Activated CD8-positive, alpha-beta T cell treated with anti-CD3 and anti-CD28 coated beads for 36 hours (primary cell): Measurements from ENCODE around the gene NDE1. TPM values are rescaled to one million over a fixed set of nuclear protein-coding genes. Genes with fewer than 3 reads are reported as not detected.

Experiments
- ATAC-seq: fragments of 200-7000 bp; cut with Tn5 transposase; one replicate; pipeline ENCODE4 v1.10.0; 2021; ENCODE audit warnings: mild to moderate bottlenecking, moderate library complexity
- CTCF ChIA-PET: fragments of 350-600 bp; sonication (Branson Sonifier 250); formaldehyde crosslinking; loops from one replicate; lab custom pipeline; 2021; ENCODE audit warnings: antibody characterized with exemption; lab: Charles Lee
- POLR2A ChIA-PET: fragments of 350-600 bp; sonication (Branson Sonifier 250); formaldehyde crosslinking; loops from one replicate; lab custom pipeline; 2021; ENCODE audit warnings: antibody characterized with exemption; lab: Charles Lee
- DNase-seq: peaks from one replicate; pipeline ENCODE4 v3.0.0-alpha.2; 2020
- H3K27ac Mint-ChIP-seq: one replicate; pipeline ENCODE4 v1.8.0; 2021; ENCODE audit warnings: mild to moderate bottlenecking, mixed read lengths
- H3K27me3 Mint-ChIP-seq: one replicate; pipeline ENCODE4 v1.8.0; 2021; ENCODE audit warnings: mixed read lengths
- H3K36me3 Mint-ChIP-seq: one replicate; pipeline ENCODE4 v1.8.0; 2021; ENCODE audit warnings: low read depth, mixed read lengths
- H3K4me1 Mint-ChIP-seq: one replicate; pipeline ENCODE4 v1.8.0; 2021; ENCODE audit warnings: low read depth, mixed read lengths
- H3K4me3 Mint-ChIP-seq: one replicate; pipeline ENCODE4 v1.8.0; 2021; ENCODE audit warnings: mild to moderate bottlenecking, moderate library complexity, mixed read lengths
- H3K9me3 Mint-ChIP-seq: one replicate; pipeline ENCODE4 v1.8.0; 2021; ENCODE audit warnings: mixed read lengths
- CTCF ChIP-seq: fragments of 200-600 bp; IDR thresholded peaks from one replicate; pipeline ENCODE4 v1.8.0; 2022; ENCODE audit warnings: antibody characterized with exemption, mild to moderate bottlenecking
- intact Hi-C: fragments of 100-400 bp; cut with micrococcal nuclease; formaldehyde crosslinking; loops from one replicate; pipeline ENCODE4 v1.10.0; 2022
- total RNA-seq, 2 experiments: library from RNA; stranded (reverse); gene quantifications; one replicate each; pipeline ENCODE4 v1.2.3, GENCODE V29; 2021

Gene NDE1
- total RNA-seq, 2 experiments from 2014 or later: 97.6 to 103 TPM

GRCh38 chr16:15658149-15658548 is 8.1 kb downstream of the NDE1 start:
- intact Hi-C loops: no loop called here
- ChIA-PET CTCF (interaction anchor here (1.0 kb wide), 1 partner anchor 12 kb away, joined by 3 read pairs; no protein-coding TSS in a partner anchor), POLR2A (interaction anchor here (1.3 to 2.1 kb wide), 2 partner anchors 8 to 15 kb away, joined by 5 to 7 read pairs; partner anchors contain the start of genes MARF1 and NDE1)
- Mint-ChIP-seq H3K9me3 (no peaks in the 10 kb centered on the region), H3K4me1 (peaks cover 51% of the 10 kb centered on the region), H3K27me3 (no peaks in the 10 kb centered on the region), H3K4me3 (no peak overlapping the region), H3K36me3 (peaks cover 49% of the 10 kb centered on the region), H3K27ac (peak overlapping the region; percentile 74)
- no peak for TF ChIP-seq CTCF
- DNase-seq: no peak
- ATAC-seq: peak; percentile 45

GRCh38 chr16:15658556-15658955 is 8.5 kb downstream of the NDE1 start:
- ChIA-PET CTCF (interaction anchor here (1.0 kb wide), 1 partner anchor 11 kb away, joined by 3 read pairs; no protein-coding TSS in a partner anchor), POLR2A (interaction anchor here (1.3 to 2.1 kb wide), 2 partner anchors 9 to 16 kb away, joined by 5 to 7 read pairs; partner anchors contain the start of genes MARF1 and NDE1)
- H3K9me3 Mint-ChIP-seq: no peaks in the 10 kb centered on the region
- H3K27ac Mint-ChIP-seq: peak overlapping the region; percentile 90
- intact Hi-C loops: no loop called here
- H3K27me3 Mint-ChIP-seq: no peaks in the 10 kb centered on the region
- ATAC-seq (no peak), DNase-seq (no peak)
- TF ChIP-seq CTCF: no peak
- H3K4me1 Mint-ChIP-seq: peaks cover 48% of the 10 kb centered on the region
- peaks cover 49% of the 10 kb centered on the region for H3K36me3 Mint-ChIP-seq
- H3K4me3 Mint-ChIP-seq: peak overlapping the region; percentile 18

- CTCF ChIA-PET: interaction anchor here (0.6 to 1.5 kb wide), 3 partner anchors 17 to 76 kb away, joined by 3 to 5 read pairs (median 3); partner anchors contain the start of gene MARF1
- H3K9me3 Mint-ChIP-seq: no peaks in the 10 kb centered on the region
- ATAC-seq: no peak
- H3K4me3 Mint-ChIP-seq: no peak overlapping the region
- H3K27ac Mint-ChIP-seq: peak overlapping the region; percentile 52
- intact Hi-C loops: no loop called here
- peaks cover 46% of the 10 kb centered on the region for H3K36me3 Mint-ChIP-seq
- H3K27me3 Mint-ChIP-seq: no peaks in the 10 kb centered on the region
- TF ChIP-seq CTCF: no peak
- H3K4me1 Mint-ChIP-seq: peaks cover 43% of the 10 kb centered on the region
- POLR2A ChIA-PET: no interaction called here
- no peak for DNase-seq
Measured at GRCh38 chr16:15660203-15660601, 10.2 kb downstream of the NDE1 start.

- Mint-ChIP-seq H3K27ac (no peak overlapping the region), H3K4me3 (no peak overlapping the region), H3K4me1 (peaks cover 20% of the 10 kb centered on the region), H3K27me3 (no peaks in the 10 kb centered on the region), H3K9me3 (no peaks in the 10 kb centered on the region), H3K36me3 (peaks cover 46% of the 10 kb centered on the region)
- DNase-seq (no peak), ATAC-seq (no peak)
- POLR2A ChIA-PET: no interaction called here
- CTCF ChIA-PET: interaction anchor here (0.7 kb wide), 1 partner anchor 23 kb away, joined by 3 read pairs; the partner anchor contains the start of gene MARF1
- intact Hi-C loops: no loop called here
- no peak for TF ChIP-seq CTCF
Measured at GRCh38 chr16:15665107-15665506, 15.1 kb downstream of the NDE1 start.

GRCh38 chr16:15667091-15667742 is 17.2 kb downstream of the NDE1 start:
- ChIA-PET POLR2A (interaction anchor here (2.0 kb wide), 1 partner anchor 24 kb away, joined by 4 read pairs; no protein-coding TSS in a partner anchor), CTCF (no interaction called here)
- no peaks in the 10 kb centered on the region for H3K9me3 Mint-ChIP-seq

More at GRCh38 chr16:15667091-15667742, 17.2 kb downstream of the NDE1 start:
- intact Hi-C loops: no loop called here
- ATAC-seq (no peak), DNase-seq (no peak)
- Mint-ChIP-seq H3K27me3 (no peaks in the 10 kb centered on the region), H3K4me3 (no peak overlapping the region), H3K36me3 (peaks cover 38% of the 10 kb centered on the region), H3K27ac (no peak overlapping the region), H3K4me1 (peaks cover 16% of the 10 kb centered on the region)
- no peak for TF ChIP-seq CTCF
